ENCODE data around the gene MRPS22. TPM values are rescaled to one million over a fixed set of nuclear protein-coding genes. Genes with fewer than 3 reads are reported as not detected.

Gene MRPS22
- total RNA-seq, 1 experiment from 2014 or later: 45.7 TPM

- no CpG with 5 or more reads among the region's 2 CpGs for WGBS (ENCODE audit: extremely low coverage, insufficient read length, low lambda C conversion rate)
- no peak overlapping the region; a peak in 1 of 5 replicates for H3K4me3 Mint-ChIP-seq
- H2AFZ ChIP-seq (ENCODE audit: low read length): no peak overlapping the region
Observed at GRCh38 chr3:139309061-139309591, 34.7 kb upstream of the MRPS22 start.

More at GRCh38 chr3:139309061-139309591, 34.7 kb upstream of the MRPS22 start:
- TF ChIP-seq CTCF (conservative IDR thresholded peaks at IDR 0.05): no peak
- Histone ChIP-seq H3K14ac (ENCODE audit: insufficient read depth, low read length) (no peak overlapping the region), H3K79me2 (ENCODE audit: insufficient read depth, low read length) (no peaks in the 10 kb centered on the region), H3K79me1 (ENCODE audit: insufficient read depth, low read depth, low read length, poor library complexity, severe bottlenecking) (no peaks in the 10 kb centered on the region), H3T11ph (ENCODE audit: low read length) (no peak overlapping the region), H3K18ac (ENCODE audit: insufficient read length, low read depth, low read length) (no peak overlapping the region), H2BK12ac (ENCODE audit: insufficient read length, low read depth, low read length) (no peak overlapping the region), H4K8ac (replicated peaks; ENCODE audit: insufficient read length, low read depth, low read length) (no peak overlapping the region), H3K9me3 (ENCODE audit: control insufficient read depth, low read depth, low read length) (no peaks in the 10 kb centered on the region), H2BK15ac (ENCODE audit: low read depth, low read length) (no peak overlapping the region), H2BK5ac (ENCODE audit: insufficient read length, low read length) (no peak overlapping the region), H2BK20ac (ENCODE audit: low read depth, low read length, poor library complexity, severe bottlenecking) (no peak overlapping the region), H3K9ac (ENCODE audit: extremely low read depth, insufficient read length, low read length) (no peak overlapping the region), H3K27me3 (ENCODE audit: insufficient read depth, low read length) (no peaks in the 10 kb centered on the region), H3K56ac (ENCODE audit: insufficient read length, low read depth, low read length) (no peak overlapping the region), H3K23ac (ENCODE audit: insufficient read length, low read depth, low read length) (no peak overlapping the region), H4K5ac (ENCODE audit: insufficient read length, low read depth, low read length) (no peak overlapping the region), H2AK5ac (ENCODE audit: insufficient read length, low read length) (no peak overlapping the region), H3K27ac (ENCODE audit: insufficient read length, low read depth, low read length) (no peak overlapping the region), H3K4me1 (ENCODE audit: insufficient read depth, low read length) (no peaks in the 10 kb centered on the region), H4K91ac (ENCODE audit: insufficient read length, low read depth, low read length) (no peak overlapping the region), H3K4ac (ENCODE audit: low read depth, low read length) (no peak overlapping the region), H3K23me2 (ENCODE audit: insufficient read length, low read depth, low read length, poor library complexity, severe bottlenecking) (no peaks in the 10 kb centered on the region), H4K20me1 (ENCODE audit: control insufficient read depth, insufficient read depth, insufficient read length) (no peaks in the 10 kb centered on the region), H2BK120ac (ENCODE audit: low read depth, low read length, poor library complexity, severe bottlenecking) (no peak overlapping the region), H3K4me2 (ENCODE audit: insufficient read depth, insufficient read length, low read length) (no peak overlapping the region)
- Mint-ChIP-seq H3K4me1 (peaks cover 18 to 22% of the 10 kb centered on the region in 2 experiments), H3K36me3 (ENCODE audit: insufficient read depth in 1 of 3, low read depth in 3 of 3) (no peaks in the 10 kb centered on the region), H3K9me3 (no peaks in the 10 kb centered on the region), H3K27me3 (ENCODE audit: low read depth) (peaks cover 8% of the 10 kb centered on the region), H3K27ac (no peak overlapping the region; a peak in 1 of 7 replicates)
- DNase-seq: no peak

Data from H9 (cell line).